ENCODE results near the gene DRC1.

DNA sequence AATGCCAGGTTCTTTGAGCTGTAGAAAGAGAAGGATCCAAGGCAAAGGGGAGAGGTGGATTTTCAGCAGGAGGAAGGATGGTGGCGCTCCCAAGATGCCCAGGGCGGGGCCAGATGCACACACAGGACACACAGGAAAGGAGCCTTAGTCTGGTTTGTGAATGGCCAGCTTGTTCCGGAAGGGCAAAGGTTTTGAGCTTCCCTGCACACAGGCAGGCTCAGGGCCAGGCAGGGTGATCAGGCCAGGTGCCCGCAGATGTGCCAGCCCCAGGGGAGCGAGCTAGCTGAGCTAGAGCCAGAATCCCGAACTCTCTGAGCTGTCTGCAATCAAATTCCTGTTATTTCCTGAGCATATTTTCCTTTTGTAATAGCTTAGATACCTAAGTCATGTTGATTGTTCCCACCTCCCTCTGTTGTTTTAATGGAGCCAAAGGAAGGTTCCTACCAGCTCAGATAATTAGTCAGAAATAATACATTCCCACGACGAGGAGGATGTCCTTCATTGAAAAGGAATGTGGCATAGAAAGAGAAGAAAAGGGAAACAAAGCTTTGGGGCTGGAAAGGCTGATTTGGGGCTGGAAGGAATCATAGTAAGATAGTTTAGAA is 89.9 kb downstream of the DRC1 start:
- no peak for TF ChIP-seq EP300 (IDR thresholded peaks at IDR 0.05)
- TF ChIP-seq, protein P1, sequence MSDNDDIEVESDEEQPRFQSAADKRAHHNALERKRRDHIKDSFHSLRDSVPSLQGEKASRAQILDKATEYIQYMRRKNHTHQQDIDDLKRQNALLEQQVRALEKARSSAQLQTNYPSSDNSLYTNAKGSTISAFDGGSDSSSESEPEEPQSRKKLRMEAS (IDR thresholded peaks at IDR 0.05): no peak
- TF ChIP-seq, protein P2, sequence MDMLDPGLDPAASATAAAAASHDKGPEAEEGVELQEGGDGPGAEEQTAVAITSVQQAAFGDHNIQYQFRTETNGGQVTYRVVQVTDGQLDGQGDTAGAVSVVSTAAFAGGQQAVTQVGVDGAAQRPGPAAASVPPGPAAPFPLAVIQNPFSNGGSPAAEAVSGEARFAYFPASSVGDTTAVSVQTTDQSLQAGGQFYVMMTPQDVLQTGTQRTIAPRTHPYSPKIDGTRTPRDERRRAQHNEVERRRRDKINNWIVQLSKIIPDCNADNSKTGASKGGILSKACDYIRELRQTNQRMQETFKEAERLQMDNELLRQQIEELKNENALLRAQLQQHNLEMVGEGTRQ (IDR thresholded peaks at IDR 0.05): no peak
